Peyer's patch (tissue), 4 donors: ENCODE data around the gene CBX2. TPM values are rescaled to one million over a fixed set of nuclear protein-coding genes. Genes with fewer than 3 reads are reported as not detected.

Experiments used
- DNase-seq, 3 donors: peaks; one replicate each; pipeline ENCODE4 v3.0.0-alpha.2; 2017 to 2019
- H3K27ac ChIP-seq, 4 donors: fragments of 200-600 bp; sonication (generic); one replicate each; pipeline ENCODE4 v1.5.1; 2016 to 2019
- H3K27me3 ChIP-seq, 2 donors: fragments of 200-600 bp; sonication (generic); one replicate each; pipeline ENCODE4 v1.5.1; 2019
- H3K36me3 ChIP-seq, 3 donors: fragments of 200-600 bp; sonication (generic); one replicate each; pipeline ENCODE4 v1.5.1; 2016 to 2019
- H3K4me1 ChIP-seq, 4 donors: fragments of 200-600 bp; sonication (generic); one replicate each; pipeline ENCODE4 v1.5.1; 2016 to 2019
- H3K4me3 ChIP-seq, 4 donors: fragments of 200-600 bp; sonication (generic); 1 replicate in 3 of 4; 2 replicates in 1 of 4; pipeline ENCODE4 v1.5.1; 2016 to 2019; ENCODE audit warnings: mild to moderate bottlenecking in 1 of 4
- H3K9me3 ChIP-seq, 4 donors: fragments of 200-600 bp; sonication (generic); one replicate each; pipeline ENCODE4 v1.5.1; 2016 to 2019; ENCODE audit warnings: mild to moderate bottlenecking in 1 of 4
- POLR2A ChIP-seq, 2 donors: fragments of 450-650 bp; IDR thresholded peaks; one replicate each; pipeline ENCODE4 v1.5.1; 2017; ENCODE audit warnings: antibody characterized with exemption in 2 of 2, mild to moderate bottlenecking in 2 of 2, moderate library complexity in 2 of 2
- total RNA-seq, 4 donors: library from RNA; depleted of rRNA; stranded (reverse); fragments of >200 nt; gene quantifications; one replicate each; pipeline ENCODE4 v1.1.0, GENCODE V29; 2016
- TF ChIP-seq, protein P1 (sequence below), 6 experiments: fragments of 450-650 bp in 4 of 6; fragments of 200-600 bp in 2 of 6; sonication (generic) in 1 of 6; IDR thresholded peaks; one replicate each; pipeline ENCODE4 v1.5.1; 2017 to 2019; ENCODE audit warnings: antibody characterized with exemption in 6 of 6, mild to moderate bottlenecking in 3 of 6, moderate library complexity in 1 of 6

The CBX2 gene
- total RNA-seq, 4 donors from 2014 or later = 0.18 to 0.85 (median 0.81) TPM

DNA sequence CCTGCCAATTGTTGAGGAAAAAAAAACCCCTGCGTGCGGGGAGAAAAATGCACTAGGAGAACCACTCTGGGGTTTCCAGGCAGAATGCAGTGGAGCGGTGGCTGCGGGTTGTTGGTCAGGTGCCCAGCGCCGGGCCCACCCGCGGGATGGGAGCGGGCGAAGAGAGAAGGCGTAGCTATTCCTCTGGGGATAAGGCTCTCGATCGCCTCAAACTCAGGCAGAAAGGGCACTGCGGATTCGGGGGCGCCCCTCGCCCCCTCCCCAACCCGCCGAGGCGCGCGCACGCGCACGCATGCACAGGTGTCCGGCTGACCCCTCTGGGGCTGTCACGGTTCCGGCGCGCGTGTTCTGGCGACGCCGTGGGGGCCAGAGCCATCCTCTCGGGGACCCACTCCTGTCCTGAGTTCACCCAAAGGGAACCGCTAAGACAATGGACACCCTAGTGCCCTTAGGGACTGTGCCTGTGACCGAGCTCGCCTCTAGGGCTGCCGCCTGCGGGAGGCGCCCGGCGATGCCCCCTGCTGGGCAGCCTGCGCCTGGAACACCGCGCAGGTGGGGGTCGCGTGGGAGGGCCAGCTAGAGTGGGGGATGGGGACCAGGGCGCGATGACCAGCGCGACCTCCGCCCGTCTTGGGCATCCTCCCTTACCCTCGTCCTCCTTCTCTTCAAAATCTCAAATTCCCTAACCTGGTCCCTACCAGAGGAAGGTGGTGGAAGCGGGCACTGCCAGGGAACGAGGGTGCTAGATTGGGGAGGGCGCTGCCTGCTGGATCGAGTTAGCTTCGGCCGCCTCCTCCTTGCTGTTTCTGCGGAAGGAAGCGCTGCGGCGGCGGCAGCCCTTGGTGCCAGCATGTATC lies 33.3 kb downstream of the CBX2 start:
- peak in 1 of 3 donors; percentile 56 for DNase-seq
- H3K27me3 ChIP-seq = peaks cover 0 to 94% of the 10 kb centered on the region in 2 donors
- H3K27ac ChIP-seq = no peak overlapping the region
- TF ChIP-seq, protein P1, sequence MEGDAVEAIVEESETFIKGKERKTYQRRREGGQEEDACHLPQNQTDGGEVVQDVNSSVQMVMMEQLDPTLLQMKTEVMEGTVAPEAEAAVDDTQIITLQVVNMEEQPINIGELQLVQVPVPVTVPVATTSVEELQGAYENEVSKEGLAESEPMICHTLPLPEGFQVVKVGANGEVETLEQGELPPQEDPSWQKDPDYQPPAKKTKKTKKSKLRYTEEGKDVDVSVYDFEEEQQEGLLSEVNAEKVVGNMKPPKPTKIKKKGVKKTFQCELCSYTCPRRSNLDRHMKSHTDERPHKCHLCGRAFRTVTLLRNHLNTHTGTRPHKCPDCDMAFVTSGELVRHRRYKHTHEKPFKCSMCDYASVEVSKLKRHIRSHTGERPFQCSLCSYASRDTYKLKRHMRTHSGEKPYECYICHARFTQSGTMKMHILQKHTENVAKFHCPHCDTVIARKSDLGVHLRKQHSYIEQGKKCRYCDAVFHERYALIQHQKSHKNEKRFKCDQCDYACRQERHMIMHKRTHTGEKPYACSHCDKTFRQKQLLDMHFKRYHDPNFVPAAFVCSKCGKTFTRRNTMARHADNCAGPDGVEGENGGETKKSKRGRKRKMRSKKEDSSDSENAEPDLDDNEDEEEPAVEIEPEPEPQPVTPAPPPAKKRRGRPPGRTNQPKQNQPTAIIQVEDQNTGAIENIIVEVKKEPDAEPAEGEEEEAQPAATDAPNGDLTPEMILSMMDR (IDR thresholded peaks at IDR 0.05) = peak in 4 of 6 experiments; percentile 17 to 59 (median 51)
- no peak for TF ChIP-seq POLR2A (IDR thresholded peaks at IDR 0.05)
- H3K36me3 ChIP-seq = no peaks in the 10 kb centered on the region
- H3K4me3 ChIP-seq = no peak overlapping the region
- no peaks in the 10 kb centered on the region for H3K9me3 ChIP-seq
- H3K4me1 ChIP-seq = peaks cover 21 to 69% (median 48%) of the 10 kb centered on the region in 4 donors

DNA sequence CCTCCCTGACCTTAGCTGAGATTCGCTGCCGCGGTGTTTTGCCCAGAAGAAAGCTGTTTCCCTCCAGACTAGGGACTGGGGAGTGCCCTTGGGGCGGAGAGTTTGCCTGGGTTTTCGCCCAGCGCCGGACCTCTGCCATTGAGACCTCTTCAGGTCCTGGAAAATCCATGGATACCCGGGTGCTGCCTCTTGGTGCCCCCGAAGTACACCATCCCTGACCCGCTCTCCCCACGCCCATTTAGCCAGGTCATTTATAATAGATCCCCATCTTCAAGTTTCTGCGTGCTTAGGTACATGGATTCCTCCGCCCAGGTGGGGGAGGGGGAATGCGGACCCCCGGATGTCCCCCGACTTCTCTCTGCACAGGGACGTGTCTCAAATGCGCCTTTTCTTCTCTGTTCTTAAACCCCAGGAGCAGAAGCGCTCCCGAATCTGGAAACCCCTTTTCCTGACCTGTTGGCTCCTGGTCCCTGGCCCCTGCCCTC lies 34.0 kb downstream of the CBX2 start:
- no peak for DNase-seq
- no peak overlapping the region for H3K4me3 ChIP-seq
- H3K4me1 ChIP-seq = peaks cover 21 to 69% (median 48%) of the 10 kb centered on the region in 4 donors
- no peaks in the 10 kb centered on the region for H3K9me3 ChIP-seq
- no peaks in the 10 kb centered on the region for H3K36me3 ChIP-seq
- no peak for TF ChIP-seq POLR2A (IDR thresholded peaks at IDR 0.05)
- TF ChIP-seq, protein P1 (IDR thresholded peaks at IDR 0.05) = no peak
- H3K27ac ChIP-seq = no peak overlapping the region
- H3K27me3 ChIP-seq = peaks cover 0 to 91% of the 10 kb centered on the region in 2 donors

DNA sequence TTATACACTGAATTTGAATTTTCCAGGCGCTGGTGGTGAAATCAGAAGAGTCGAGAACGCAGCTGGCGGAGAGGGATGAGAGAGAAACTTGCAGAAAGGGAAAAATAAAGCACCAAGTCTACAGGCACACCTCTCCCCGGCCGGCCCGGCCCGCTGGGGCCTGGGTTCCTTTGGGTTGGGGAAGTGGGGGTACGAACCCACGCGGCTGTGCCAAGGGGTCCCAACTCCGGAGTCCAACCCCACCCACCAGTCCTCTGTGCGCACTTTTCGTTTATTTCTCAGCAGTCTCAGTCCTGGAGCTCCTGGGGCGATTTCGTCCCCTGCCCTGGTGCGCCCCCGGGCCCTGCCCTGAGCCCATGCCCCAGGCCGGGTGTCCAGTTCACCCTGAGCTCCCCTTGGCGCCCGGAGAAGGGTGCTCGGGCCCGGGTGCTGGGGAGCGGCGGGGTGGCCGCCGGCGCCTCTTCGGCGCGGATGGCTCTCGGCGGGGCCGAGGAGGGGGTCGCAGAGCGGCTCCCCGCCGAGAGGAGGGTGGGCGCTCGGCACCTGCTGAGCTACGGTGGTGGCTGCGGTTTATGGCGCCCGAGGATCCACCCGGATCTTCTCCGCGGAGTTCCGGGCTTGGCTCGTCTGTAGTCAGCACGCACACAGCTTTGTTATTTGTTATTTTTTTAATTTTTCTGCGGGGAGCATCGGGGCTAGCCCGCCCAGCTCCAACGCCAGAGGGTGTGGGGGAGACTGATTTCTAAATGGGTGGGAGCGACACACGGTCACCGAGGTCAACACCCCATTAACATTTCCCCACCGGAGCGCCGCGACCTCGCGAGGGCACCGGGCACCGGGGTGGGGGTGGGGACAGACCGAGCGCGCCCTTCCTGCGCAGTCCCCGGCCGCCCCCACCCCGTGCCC lies 34.7 kb downstream of the CBX2 start:
- Histone ChIP-seq H3K36me3 (no peaks in the 10 kb centered on the region), H3K27ac (peak overlapping the region in 1 of 4 donors; percentile 25), H3K9me3 (no peaks in the 10 kb centered on the region), H3K27me3 (peaks cover 0 to 84% of the 10 kb centered on the region in 2 donors), H3K4me3 (peak overlapping the region; percentile 11 to 57 (median 34)), H3K4me1 (peaks cover 21 to 69% (median 48%) of the 10 kb centered on the region in 4 donors)
- TF ChIP-seq POLR2A (IDR thresholded peaks at IDR 0.05) = no peak
- TF ChIP-seq, protein P1 (IDR thresholded peaks at IDR 0.05) = no peak
- no peak for DNase-seq

DNA sequence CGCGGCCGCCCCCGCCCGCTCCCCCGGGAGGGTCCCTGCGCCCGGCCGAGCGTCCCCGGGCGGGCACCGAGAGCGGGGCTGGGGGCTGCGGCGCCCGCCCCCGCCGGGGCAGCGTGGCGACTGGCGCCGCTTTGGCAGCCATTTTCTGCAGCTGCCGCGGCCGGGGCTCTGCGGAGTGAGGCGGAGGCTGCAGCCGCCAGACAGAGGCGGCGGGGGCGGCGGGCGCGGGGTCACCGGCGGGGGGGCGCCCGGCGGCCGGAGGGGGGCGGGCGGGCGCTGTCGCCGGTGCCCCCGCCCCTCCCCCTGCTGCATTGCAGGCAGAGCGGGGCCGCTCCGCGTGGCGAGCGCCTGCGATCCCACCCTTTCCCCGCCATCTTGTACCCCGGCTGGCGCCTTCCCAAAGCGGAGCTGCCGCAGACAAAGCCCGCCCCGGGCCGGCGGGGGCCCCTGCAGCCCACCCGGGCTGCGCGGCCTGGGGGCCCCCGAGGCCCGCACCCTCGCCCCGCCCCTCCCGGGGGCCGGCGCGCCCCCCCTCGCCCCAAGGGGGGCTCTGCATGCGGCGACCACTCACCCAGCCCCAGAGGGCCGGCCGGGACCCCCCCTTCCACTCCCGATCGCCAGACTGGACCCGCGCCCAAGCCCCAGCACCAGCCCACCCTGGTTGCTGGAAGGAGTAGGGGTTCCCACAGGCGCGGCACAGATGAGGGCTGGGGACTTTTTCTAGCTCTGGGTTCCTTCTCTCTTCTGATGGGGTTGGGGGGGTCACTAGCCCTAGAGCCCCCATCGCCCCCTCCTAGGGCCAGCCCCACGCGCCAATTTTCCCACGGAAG lies 35.6 kb downstream of the CBX2 start:
- Histone ChIP-seq H3K27me3 (peaks cover 0 to 75% of the 10 kb centered on the region in 2 donors), H3K27ac (peak overlapping the region in 1 of 4 donors; percentile 25), H3K4me1 (peaks cover 21 to 69% (median 48%) of the 10 kb centered on the region in 4 donors), H3K36me3 (no peaks in the 10 kb centered on the region), H3K4me3 (peak overlapping the region; percentile 11 to 57 (median 34)), H3K9me3 (no peaks in the 10 kb centered on the region)
- no peak for TF ChIP-seq POLR2A (IDR thresholded peaks at IDR 0.05)
- TF ChIP-seq, protein P1 (IDR thresholded peaks at IDR 0.05) = no peak
- DNase-seq = no peak
